Spleen (tissue), 11 donors: ENCODE data around the gene RSBN1. TPM values are rescaled to one million over a fixed set of nuclear protein-coding genes. Genes with fewer than 3 reads are reported as not detected.

Experiments
- DNase-seq: peaks from one replicate; pipeline ENCODE4 v3.0.0-alpha.2; 2020
- H3K27ac ChIP-seq, 8 donors: fragments of 200-600 bp; sonication (generic) in 7 of 8; 1 replicate in 4 of 8; 2 replicates in 4 of 8; pipeline versions ENCODE4 v1.5.0 to v1.8.0; 2016 to 2021; ENCODE audit warnings: inconsistent platforms in 4 of 8, mild to moderate bottlenecking in 4 of 8, moderate library complexity in 1 of 8
- H3K27me3 ChIP-seq, 7 donors: fragments of 200-600 bp; sonication (generic) in 6 of 7; replicated peaks in 1 of 7; 1 replicate in 4 of 7; 2 replicates in 3 of 7; pipeline versions ENCODE4 v1.5.0 to v1.8.0; 2016 to 2021; ENCODE audit warnings: inconsistent platforms in 3 of 7, mild to moderate bottlenecking in 1 of 7
- H3K36me3 ChIP-seq, 6 donors: fragments of 200-600 bp; sonication (generic) in 5 of 6; 1 replicate in 4 of 6; 2 replicates in 2 of 6; pipeline versions ENCODE4 v1.5.0 to v1.8.0; 2016 to 2021; ENCODE audit warnings: inconsistent platforms in 2 of 6
- H3K4me1 ChIP-seq, 6 donors: fragments of 200-600 bp; sonication (generic) in 5 of 6; 1 replicate in 3 of 6; 2 replicates in 3 of 6; pipeline versions ENCODE4 v1.5.0 to v1.8.0; 2016 to 2021; ENCODE audit warnings: inconsistent platforms in 3 of 6
- H3K4me3 ChIP-seq, 8 donors: fragments of 200-600 bp; sonication (generic) in 7 of 8; 1 replicate in 4 of 8; 2 replicates in 4 of 8; pipeline versions ENCODE4 v1.5.0 to v1.8.0; 2016 to 2021; ENCODE audit warnings: inconsistent platforms in 4 of 8, mild to moderate bottlenecking in 4 of 8, moderate library complexity in 2 of 8
- H3K9me3 ChIP-seq, 8 donors: fragments of 200-600 bp; sonication (generic) in 7 of 8; 1 replicate in 4 of 8; 2 replicates in 4 of 8; pipeline versions ENCODE4 v1.5.0 to v1.8.0; 2016 to 2021; ENCODE audit warnings: inconsistent platforms in 4 of 8
- POLR2A ChIP-seq, 3 donors: fragments of 450-650 bp; IDR thresholded peaks; one replicate each; pipeline ENCODE4 v1.5.1; 2017; ENCODE audit warnings: antibody characterized with exemption in 3 of 3, mild to moderate bottlenecking in 1 of 3
- POLR2AphosphoS5 ChIP-seq, 3 donors: sonication (generic); formaldehyde crosslinking; IDR thresholded peaks; one replicate each; pipeline ENCODE4 v1.5.1; 2017; ENCODE audit warnings: antibody characterized with exemption in 3 of 3
- WGBS, 5 donors: extraction: QIAGEN DNeasy Blood & Tissue Kit in 3 of 5; methylation state at CpG; one replicate each; pipeline versions ENCODE4 v1.1.5 to v1.1.7; 2013 to 2018; 5-methylcytosine and 5-hydroxymethylcytosine counted together
- intact Hi-C: fragments of 100-400 bp; cut with DNase I; formaldehyde crosslinking; loops from one replicate; pipeline ENCODE4 v1.15.0; 2023; ENCODE audit warnings: low total_unique reads
- polyA plus RNA-seq, 3 donors: library from polyadenylated mRNA; stranded (reverse); fragments of 200-250 nt; gene quantifications; one replicate each; pipeline ENCODE4 v1.2.1, GENCODE V29; 2013
- total RNA-seq, 7 donors: library from RNA; depleted of rRNA in 3 of 7; stranded (reverse); fragments of >200 nt in 3 of 7; fragmentation: NEBNext Ultra II Directional in 4 of 7; extraction: Animal tissue kit (Norgen Biotek cat#: 25700) in 4 of 7; gene quantifications; one replicate each; pipeline versions ENCODE4 v1.1.0 to v1.2.1, GENCODE V29; 2016 to 2021
- TF ChIP-seq, protein P1 (sequence below), 11 experiments: fragments of 200-600 bp in 7 of 11; fragments of 450-650 bp in 4 of 11; sonication (generic) in 4 of 11; IDR thresholded peaks in 8 of 11; conservative IDR thresholded peaks in 3 of 11; 1 replicate in 7 of 11; 2 replicates in 4 of 11; pipeline versions ENCODE4 v1.4.0 to v1.8.0; 2016 to 2021; ENCODE audit warnings: antibody characterized with exemption in 11 of 11, inconsistent platforms in 4 of 11, mild to moderate bottlenecking in 1 of 11
- donor health status: healthy with polysubstance abuse.
- donor health status: DM: no; HTN: no; CAD: no; lungs with moderate emphysema.
- donor health status: DM: no; HTN: no; CAD: no.
- donor health status: Bipolar disorder and iron deficiency.
- donor health status: healthy.
- donor health status: DM: no; HTN: no; CAD: no.
- donor health status: DM: yes; HTN: yes; CAD: no.

Gene RSBN1
- total and polyA plus RNA-seq, 10 donors: 5.4 to 34.0 (median 25.7) TPM

DNA sequence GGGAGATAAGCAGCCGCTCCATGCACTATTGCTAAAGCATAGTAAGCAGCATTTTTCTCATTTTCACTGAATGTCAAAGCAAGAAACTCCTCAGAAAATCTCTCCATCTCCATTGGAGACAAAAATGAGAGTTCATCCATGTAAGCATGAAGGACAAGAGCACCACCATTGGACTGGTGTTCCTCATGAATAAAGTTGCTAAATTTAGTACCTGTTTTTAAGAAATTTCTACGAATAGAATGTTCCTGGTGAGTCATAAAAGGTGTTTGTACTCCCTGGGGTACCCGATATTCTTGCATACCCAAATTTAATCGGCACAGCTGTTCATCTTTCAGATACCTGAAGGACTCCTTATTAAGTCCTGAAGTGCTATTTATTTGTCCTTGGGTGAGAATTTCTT lies 14.8 kb downstream of the RSBN1 start:
- Histone ChIP-seq H3K36me3 (peaks cover 0 to 51% (median 25%) of the 10 kb centered on the region in 6 donors), H3K4me1 (peaks cover 0 to 59% (median 37%) of the 10 kb centered on the region in 6 donors), H3K9me3 (no peaks in the 10 kb centered on the region), H3K27me3 (no peaks in the 10 kb centered on the region), H3K4me3 (no peak overlapping the region), H3K27ac (no peak overlapping the region)
- WGBS, 5 donors: 74 to 87% (median 82%) methylated on average over 4 of the region's 4 CpGs
- no peak for DNase-seq
- intact Hi-C loops: no loop called here
- TF ChIP-seq, protein P1, sequence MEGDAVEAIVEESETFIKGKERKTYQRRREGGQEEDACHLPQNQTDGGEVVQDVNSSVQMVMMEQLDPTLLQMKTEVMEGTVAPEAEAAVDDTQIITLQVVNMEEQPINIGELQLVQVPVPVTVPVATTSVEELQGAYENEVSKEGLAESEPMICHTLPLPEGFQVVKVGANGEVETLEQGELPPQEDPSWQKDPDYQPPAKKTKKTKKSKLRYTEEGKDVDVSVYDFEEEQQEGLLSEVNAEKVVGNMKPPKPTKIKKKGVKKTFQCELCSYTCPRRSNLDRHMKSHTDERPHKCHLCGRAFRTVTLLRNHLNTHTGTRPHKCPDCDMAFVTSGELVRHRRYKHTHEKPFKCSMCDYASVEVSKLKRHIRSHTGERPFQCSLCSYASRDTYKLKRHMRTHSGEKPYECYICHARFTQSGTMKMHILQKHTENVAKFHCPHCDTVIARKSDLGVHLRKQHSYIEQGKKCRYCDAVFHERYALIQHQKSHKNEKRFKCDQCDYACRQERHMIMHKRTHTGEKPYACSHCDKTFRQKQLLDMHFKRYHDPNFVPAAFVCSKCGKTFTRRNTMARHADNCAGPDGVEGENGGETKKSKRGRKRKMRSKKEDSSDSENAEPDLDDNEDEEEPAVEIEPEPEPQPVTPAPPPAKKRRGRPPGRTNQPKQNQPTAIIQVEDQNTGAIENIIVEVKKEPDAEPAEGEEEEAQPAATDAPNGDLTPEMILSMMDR (IDR thresholded peaks at IDR 0.05 in 8 of 11, conservative IDR thresholded peaks at IDR 0.05 in 3 of 11): no peak
- TF ChIP-seq POLR2A (IDR thresholded peaks at IDR 0.05) (no peak), POLR2AphosphoS5 (IDR thresholded peaks at IDR 0.05) (no peak)

DNA sequence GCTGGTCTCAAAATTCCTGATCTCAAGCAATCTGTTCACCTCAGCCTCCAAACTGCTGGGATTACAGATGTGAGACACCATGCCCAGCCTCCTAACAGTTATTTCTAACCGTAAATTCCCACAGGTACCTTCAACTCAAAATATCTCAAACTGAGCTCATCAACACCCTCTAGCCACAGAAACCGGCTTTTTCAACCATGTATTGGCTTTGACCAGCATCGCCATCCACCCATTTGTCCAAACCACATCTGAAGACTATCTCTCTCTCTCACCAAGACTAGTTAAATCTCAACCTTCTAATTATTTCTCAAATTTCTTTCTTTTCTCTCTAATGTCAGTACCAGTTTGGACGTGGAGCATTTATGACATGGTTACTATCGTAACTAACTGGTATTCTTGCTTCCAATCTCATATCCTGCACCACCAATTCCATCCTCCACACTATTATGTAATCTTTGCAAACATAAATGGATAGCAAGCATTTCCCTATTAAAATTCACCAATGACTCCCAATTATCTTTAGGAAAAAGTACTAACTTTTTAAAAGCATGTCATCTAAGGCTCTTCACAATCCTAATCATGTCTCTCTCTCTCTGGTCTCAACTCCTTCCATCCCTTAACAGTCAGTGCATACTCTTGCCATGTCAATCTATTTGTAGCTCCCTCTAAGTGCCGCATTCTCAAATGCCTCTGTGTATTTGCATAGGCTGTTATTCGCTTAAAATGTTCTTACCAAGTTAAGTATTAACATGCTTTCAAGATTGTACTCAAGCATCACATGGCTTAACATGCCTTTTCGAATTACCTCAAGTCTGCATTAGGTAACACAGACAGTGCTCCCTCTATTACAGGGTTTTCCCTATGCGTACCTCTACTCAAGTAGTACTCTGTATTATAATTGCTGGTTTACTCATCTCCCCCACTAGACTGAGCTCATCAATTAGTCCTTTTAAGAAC lies 18.1 kb downstream of the RSBN1 start:
- intact Hi-C loops: no loop called here
- Histone ChIP-seq H3K9me3 (no peaks in the 10 kb centered on the region), H3K4me1 (peaks cover 0 to 50% (median 24%) of the 10 kb centered on the region in 6 donors), H3K36me3 (peaks cover 0 to 63% (median 25%) of the 10 kb centered on the region in 6 donors), H3K27me3 (no peaks in the 10 kb centered on the region), H3K27ac (no peak overlapping the region), H3K4me3 (no peak overlapping the region)
- DNase-seq: no peak
- TF ChIP-seq, protein P1 (IDR thresholded peaks at IDR 0.05 in 8 of 11, conservative IDR thresholded peaks at IDR 0.05 in 3 of 11): no peak
- TF ChIP-seq POLR2A (IDR thresholded peaks at IDR 0.05) (no peak), POLR2AphosphoS5 (IDR thresholded peaks at IDR 0.05) (no peak)
- 86 to 93% (median 91%) methylated on average over 9 of the region's 9 CpGs for WGBS, 5 donors

GRCh38 chr1:113792986-113793385 lies 19.3 kb downstream of the RSBN1 start:
- H3K36me3 ChIP-seq: peaks cover 0 to 65% (median 25%) of the 10 kb centered on the region in 6 donors
- H3K4me1 ChIP-seq: peaks cover 0 to 50% (median 19%) of the 10 kb centered on the region in 6 donors
- no peaks in the 10 kb centered on the region for H3K27me3 ChIP-seq
- no peak for TF ChIP-seq POLR2A (IDR thresholded peaks at IDR 0.05)
- no peak for TF ChIP-seq POLR2AphosphoS5 (IDR thresholded peaks at IDR 0.05)
- TF ChIP-seq, protein P1 (IDR thresholded peaks at IDR 0.05 in 8 of 11, conservative IDR thresholded peaks at IDR 0.05 in 3 of 11): no peak
- peak overlapping the region in 4 of 8 donors; percentile 6 to 52 (median 36) for H3K27ac ChIP-seq
- 93 to 100% (median 97%) methylated on average over 1 of the region's 1 CpG for whole genome bisulfite sequencing, 5 donors
- H3K4me3 ChIP-seq: no peak overlapping the region
- no peaks in the 10 kb centered on the region for H3K9me3 ChIP-seq
- DNase-seq: no peak
- intact Hi-C loops: no loop called here

GRCh38 chr1:113792471-113792870 lies 19.8 kb downstream of the RSBN1 start:
- peak overlapping the region in 5 of 8 donors; percentile 6 to 52 (median 28) for H3K27ac ChIP-seq
- no peaks in the 10 kb centered on the region for H3K27me3 ChIP-seq
- DNase-seq: no peak
- H3K9me3 ChIP-seq: no peaks in the 10 kb centered on the region
- no peak overlapping the region for H3K4me3 ChIP-seq
- TF ChIP-seq POLR2AphosphoS5 (IDR thresholded peaks at IDR 0.05) (no peak), POLR2A (IDR thresholded peaks at IDR 0.05) (no peak)
- TF ChIP-seq, protein P1 (IDR thresholded peaks at IDR 0.05 in 8 of 11, conservative IDR thresholded peaks at IDR 0.05 in 3 of 11): no peak
- intact Hi-C loops: no loop called here
- WGBS, 5 donors: 58 to 71% (median 70%) methylated on average over 5 of the region's 5 CpGs
- H3K4me1 ChIP-seq: peaks cover 0 to 49% (median 19%) of the 10 kb centered on the region in 6 donors
- H3K36me3 ChIP-seq: peaks cover 0 to 61% (median 22%) of the 10 kb centered on the region in 6 donors
